Right ventricle myocardium superior (tissue), 1 donor: ENCODE measurements around the gene CHST12. TPM values are rescaled to one million over a fixed set of nuclear protein-coding genes. Genes with fewer than 3 reads are reported as not detected.
"Not testable (repeated sequence)": the region's sequence is repeated elsewhere in the genome, so short reads cannot be mapped to it uniquely, and the experiment has no call there.

ENCODE experiments used
- ATAC-seq: fragments of 200-7000 bp; cut with Tn5 transposase; one replicate; pipeline ENCODE4 v1.9.1; 2020; ENCODE audit warnings: mild to moderate bottlenecking; ENCODE audit not compliant: poor library complexity
- DNase-seq: peaks from one replicate; pipeline ENCODE4 v3.0.0-alpha.2; 2020
- intact Hi-C: fragments of 100-400 bp; cut with DNase I; formaldehyde crosslinking; loops from one replicate; pipeline ENCODE4 v1.11.2; 2022
- total RNA-seq: library from RNA; stranded (reverse); fragmentation: NEBNext Ultra II Directional; extraction: Animal tissue kit (Norgen Biotek cat#: 25700); gene quantifications from one replicate; pipeline ENCODE4 v1.2.1, GENCODE V29; 2021
- donor health status: DM: no; HTN: yes; CAD: no; lungs with severe emphysema.

The CHST12 gene
- total RNA-seq, 1 donor from 2014 or later: 14.8 TPM

- ATAC-seq: no peak
- DNase-seq: no peak
- intact Hi-C loops: no loop called here
Observed at GRCh38 chr7:2394566-2395082, 8.8 kb upstream of the CHST12 start.

- DNase-seq (no peak), ATAC-seq (no peak)
- intact Hi-C loops: no loop called here
Observed at GRCh38 chr7:2398506-2398905, 4.9 kb upstream of the CHST12 start.

- ATAC-seq (no peak), DNase-seq (peak; percentile 80)
- intact Hi-C loops: no loop called here
Observed at GRCh38 chr7:2399848-2400587, 3.4 kb upstream of the CHST12 start.

- intact Hi-C loops: no loop called here
- ATAC-seq (no peak), DNase-seq (no peak)
Observed at GRCh38 chr7:2402687-2403013, 761 bp upstream of the CHST12 start.

GRCh38 chr7:2403718-2404648, 572 bp downstream of the CHST12 start:
- ATAC-seq (peak; percentile 29), DNase-seq (peak; percentile 64)
- intact Hi-C loops: no loop called here

GRCh38 chr7:2404714-2405119, 1.3 kb downstream of the CHST12 start:
- DNase-seq: no peak
- intact Hi-C loops: no loop called here
- no peak for ATAC-seq

- intact Hi-C loops: no loop called here
- DNase-seq (no peak), ATAC-seq (no peak)
Observed at GRCh38 chr7:2405201-2405600, 1.8 kb downstream of the CHST12 start.

GRCh38 chr7:2405601-2406345, 2.4 kb downstream of the CHST12 start:
- ATAC-seq (no peak), DNase-seq (no peak)
- intact Hi-C loops: no loop called here

GRCh38 chr7:2409745-2410414, 6.5 kb downstream of the CHST12 start:
- intact Hi-C loops: no loop called here
- peak; percentile 43 for ATAC-seq
- DNase-seq: no peak

GRCh38 chr7:2411049-2411448, 7.6 kb downstream of the CHST12 start:
- ATAC-seq (no peak), DNase-seq (no peak)
- intact Hi-C loops: no loop called here

- intact Hi-C loops: no loop called here
- DNase-seq: peak; percentile 3
- peak; percentile 39 for ATAC-seq
Observed at GRCh38 chr7:2411815-2412586, 8.6 kb downstream of the CHST12 start.

GRCh38 chr7:2412587-2413201, 9.3 kb downstream of the CHST12 start:
- intact Hi-C loops: no loop called here
- ATAC-seq: no peak

GRCh38 chr7:2416063-2416462, 12.7 kb downstream of the CHST12 start:
- intact Hi-C loops: no loop called here
- DNase-seq (no peak), ATAC-seq (no peak)

More at GRCh38 chr7:2412587-2413201, 9.3 kb downstream of the CHST12 start:
- no peak for DNase-seq

GRCh38 chr7:2416650-2417049, 13.2 kb downstream of the CHST12 start:
- no peak for ATAC-seq
- no peak for DNase-seq
- intact Hi-C loops: no loop called here

- DNase-seq: peak; percentile 0
- ATAC-seq, intact Hi-C loops: not testable (repeated sequence)
Observed at GRCh38 chr7:2417178-2417577, 13.8 kb downstream of the CHST12 start.

GRCh38 chr7:2417981-2418481, 14.6 kb downstream of the CHST12 start:
- intact Hi-C loops: no loop called here
- ATAC-seq (peak; percentile 61), DNase-seq (peak; percentile 63)

- ATAC-seq (no peak), DNase-seq (peak; percentile 0)
- intact Hi-C loops: no loop called here
Observed at GRCh38 chr7:2420216-2420933, 17.0 kb downstream of the CHST12 start.
